Lower lobe of right lung (tissue), 2 donors: ENCODE data around the gene RBM15. TPM values are rescaled to one million over a fixed set of nuclear protein-coding genes. Genes with fewer than 3 reads are reported as not detected.

Source experiments
- ATAC-seq, 2 donors: fragments of 200-7000 bp; cut with Tn5 transposase; one replicate each; pipeline ENCODE4 v1.9.1; 2020 to 2022; ENCODE audit warnings: mild to moderate bottlenecking in 2 of 2, moderate library complexity in 2 of 2
- DNase-seq: peaks from one replicate; pipeline ENCODE4 v3.0.0-alpha.2; 2020
- H3K27ac ChIP-seq: fragments of 200-600 bp; one replicate; pipeline ENCODE4 v1.8.0; 2022
- H3K27me3 ChIP-seq: fragments of 200-600 bp; one replicate; pipeline ENCODE4 v1.8.0; 2022; ENCODE audit warnings: low read depth
- H3K36me3 ChIP-seq: fragments of 200-600 bp; one replicate; pipeline ENCODE4 v1.8.0; 2022; ENCODE audit warnings: mild to moderate bottlenecking
- H3K4me1 ChIP-seq: fragments of 200-600 bp; one replicate; pipeline ENCODE4 v1.8.0; 2022
- H3K4me3 ChIP-seq: fragments of 200-600 bp; one replicate; pipeline ENCODE4 v1.8.0; 2022; ENCODE audit warnings: mild to moderate bottlenecking
- H3K9me3 ChIP-seq: fragments of 200-600 bp; one replicate; pipeline ENCODE4 v1.8.0; 2022
- CTCF ChIP-seq: fragments of 200-600 bp; IDR thresholded peaks from one replicate; pipeline ENCODE4 v1.8.0; 2022; ENCODE audit warnings: antibody characterized with exemption, mild to moderate bottlenecking
- intact Hi-C: fragments of 100-400 bp; cut with DNase I; formaldehyde crosslinking; loops from one replicate; pipeline ENCODE4 v1.11.0; 2022
- total RNA-seq: library from RNA; stranded (reverse); fragmentation: NEBNext Ultra II Directional; extraction: Animal tissue kit (Norgen Biotek cat#: 25700); gene quantifications from one replicate; pipeline ENCODE4 v1.2.1, GENCODE V29; 2021
- donor health status: DM: no; HTN: yes; CAD: no; lungs with severe emphysema.

RBM15 gene
- total RNA-seq, 1 donor from 2014 or later: 23.3 TPM

GRCh38 chr1:110307239-110307974 is 31.8 kb upstream of the RBM15 start:
- H3K4me1 ChIP-seq: peaks cover 9% of the 10 kb centered on the region
- H3K36me3 ChIP-seq: no peaks in the 10 kb centered on the region
- ATAC-seq (no peak), DNase-seq (no peak)
- H3K27ac ChIP-seq: no peak overlapping the region
- no peaks in the 10 kb centered on the region for H3K27me3 ChIP-seq
- no peaks in the 10 kb centered on the region for H3K9me3 ChIP-seq
- no peak overlapping the region for H3K4me3 ChIP-seq
- intact Hi-C loops: no loop called here
- no peak for TF ChIP-seq CTCF

- intact Hi-C loops: no loop called here
- no peak for TF ChIP-seq CTCF
- no peak overlapping the region for H3K27ac ChIP-seq
- H3K9me3 ChIP-seq: no peaks in the 10 kb centered on the region
- no peaks in the 10 kb centered on the region for H3K27me3 ChIP-seq
- ATAC-seq (no peak), DNase-seq (no peak)
- H3K36me3 ChIP-seq: no peaks in the 10 kb centered on the region
- H3K4me3 ChIP-seq: no peak overlapping the region
- peaks cover 11% of the 10 kb centered on the region for H3K4me1 ChIP-seq
Measured at GRCh38 chr1:110308247-110308646, 30.9 kb upstream of the RBM15 start.

- no peak for TF ChIP-seq CTCF
- no peaks in the 10 kb centered on the region for H3K9me3 ChIP-seq
- intact Hi-C loops: no loop called here
- no peak overlapping the region for H3K4me3 ChIP-seq
- H3K27me3 ChIP-seq: no peaks in the 10 kb centered on the region
- H3K36me3 ChIP-seq: no peaks in the 10 kb centered on the region
- DNase-seq: no peak
- no peak for ATAC-seq
- H3K4me1 ChIP-seq: peaks cover 11% of the 10 kb centered on the region
- H3K27ac ChIP-seq: no peak overlapping the region
Measured at GRCh38 chr1:110309139-110309538, 30.0 kb upstream of the RBM15 start.

DNA sequence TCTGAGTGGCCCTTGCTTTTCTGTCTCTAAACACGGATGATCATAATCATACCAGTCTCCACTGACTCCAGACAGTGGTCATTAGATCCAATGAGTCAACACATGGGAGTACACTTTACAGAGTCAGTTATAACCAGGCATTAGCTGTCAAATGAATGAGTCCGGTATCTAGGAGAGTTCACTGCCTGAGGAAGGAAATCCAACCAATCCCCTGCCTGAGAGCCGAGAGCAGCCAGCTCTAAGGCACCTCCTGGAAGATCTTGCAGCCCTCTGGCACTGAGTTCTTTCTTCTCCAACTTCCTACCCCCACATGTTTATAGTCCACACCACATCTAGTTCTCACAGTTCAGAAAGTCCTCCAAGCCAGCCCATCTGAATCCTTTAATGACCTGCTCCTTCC is 29.4 kb upstream of the RBM15 start:
- no peak for ATAC-seq
- H3K4me1 ChIP-seq: peaks cover 11% of the 10 kb centered on the region
- H3K4me3 ChIP-seq: no peak overlapping the region
- no peaks in the 10 kb centered on the region for H3K9me3 ChIP-seq
- intact Hi-C loops: loop anchor here (5.0 kb wide), 1 partner anchor 102 kb away; no protein-coding TSS in a partner anchor
- no peak overlapping the region for H3K27ac ChIP-seq
- DNase-seq: no peak
- no peaks in the 10 kb centered on the region for H3K36me3 ChIP-seq
- H3K27me3 ChIP-seq: no peaks in the 10 kb centered on the region
- no peak for TF ChIP-seq CTCF

DNA sequence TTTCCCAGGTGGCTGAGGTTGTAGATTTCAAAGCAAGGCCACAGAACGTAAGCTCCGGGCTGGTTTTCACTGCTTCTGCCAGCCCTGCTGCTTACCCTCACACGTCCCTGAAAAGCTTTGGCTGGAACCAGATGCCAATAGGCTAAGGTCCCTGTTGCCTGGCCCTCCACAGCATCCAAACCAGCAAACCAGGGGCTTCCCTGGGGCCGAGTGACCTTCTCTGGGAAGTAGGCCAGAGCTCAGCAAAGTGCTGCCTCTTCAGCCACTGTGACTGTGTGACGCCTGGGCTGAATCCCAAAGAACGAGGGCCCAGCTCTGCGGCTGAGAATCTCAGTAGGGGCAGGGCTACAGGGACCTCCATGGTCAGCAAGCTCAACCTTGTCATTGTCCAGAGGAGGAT is 28.9 kb upstream of the RBM15 start:
- DNase-seq: no peak
- Histone ChIP-seq H3K27me3 (no peaks in the 10 kb centered on the region), H3K9me3 (no peaks in the 10 kb centered on the region), H3K36me3 (no peaks in the 10 kb centered on the region), H3K27ac (no peak overlapping the region), H3K4me3 (no peak overlapping the region), H3K4me1 (peaks cover 11% of the 10 kb centered on the region)
- intact Hi-C loops: loop anchor here (5.0 kb wide), 1 partner anchor 103 kb away; no protein-coding TSS in a partner anchor
- no peak for ATAC-seq
- TF ChIP-seq CTCF: no peak
